ENCODE data around the gene PHTF2.

The PHTF2 gene

GRCh38 chr7:77954773-77955555 is 156.4 kb downstream of the PHTF2 start:
- ChIA-PET CTCF (interaction anchor here (0.6 to 0.9 kb wide), 2 partner anchors 16 to 22 kb away, joined by 3 to 4 read pairs; no protein-coding TSS in a partner anchor), POLR2A (interaction anchor here (0.7 kb wide), 1 partner anchor 305 kb away, joined by 3 read pairs; no protein-coding TSS in a partner anchor)
- no peaks in the 10 kb centered on the region for H3K9me3 ChIP-seq (ENCODE audit: control insufficient read depth, insufficient read depth, low read depth, low read length)
- no peak overlapping the region for H3K4me3 ChIP-seq (ENCODE audit: low read depth, low read length)
- TF ChIP-seq, protein P1, sequence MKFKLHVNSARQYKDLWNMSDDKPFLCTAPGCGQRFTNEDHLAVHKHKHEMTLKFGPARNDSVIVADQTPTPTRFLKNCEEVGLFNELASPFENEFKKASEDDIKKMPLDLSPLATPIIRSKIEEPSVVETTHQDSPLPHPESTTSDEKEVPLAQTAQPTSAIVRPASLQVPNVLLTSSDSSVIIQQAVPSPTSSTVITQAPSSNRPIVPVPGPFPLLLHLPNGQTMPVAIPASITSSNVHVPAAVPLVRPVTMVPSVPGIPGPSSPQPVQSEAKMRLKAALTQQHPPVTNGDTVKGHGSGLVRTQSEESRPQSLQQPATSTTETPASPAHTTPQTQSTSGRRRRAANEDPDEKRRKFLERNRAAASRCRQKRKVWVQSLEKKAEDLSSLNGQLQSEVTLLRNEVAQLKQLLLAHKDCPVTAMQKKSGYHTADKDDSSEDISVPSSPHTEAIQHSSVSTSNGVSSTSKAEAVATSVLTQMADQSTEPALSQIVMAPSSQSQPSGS (tag by site-specific recombination; IDR thresholded peaks at IDR 0.05; ENCODE audit: low read depth), result no peak
- TF ChIP-seq ZNF292 (tag by site-specific recombination; IDR thresholded peaks at IDR 0.05; ENCODE audit: borderline replicate concordance, low read depth) (no peak), ZNF585B (tag by site-specific recombination; IDR thresholded peaks at IDR 0.05) (no peak), ZNF624 (tag by site-specific recombination; IDR thresholded peaks at IDR 0.05) (no peak)
- peaks cover 0 to 3% of the 10 kb centered on the region in 2 experiments; a peak in 1 of 3 replicates for H3K36me3 ChIP-seq (ENCODE audit: control insufficient read depth in 2 of 2, insufficient read depth in 1 of 2, low read length in 2 of 2)
- H3K27ac ChIP-seq (ENCODE audit: extremely low read depth, low read depth, low read length), result no peak overlapping the region
- no peaks in the 10 kb centered on the region for H3K4me1 ChIP-seq (ENCODE audit: control insufficient read depth, insufficient read depth, low read length)

DNA sequence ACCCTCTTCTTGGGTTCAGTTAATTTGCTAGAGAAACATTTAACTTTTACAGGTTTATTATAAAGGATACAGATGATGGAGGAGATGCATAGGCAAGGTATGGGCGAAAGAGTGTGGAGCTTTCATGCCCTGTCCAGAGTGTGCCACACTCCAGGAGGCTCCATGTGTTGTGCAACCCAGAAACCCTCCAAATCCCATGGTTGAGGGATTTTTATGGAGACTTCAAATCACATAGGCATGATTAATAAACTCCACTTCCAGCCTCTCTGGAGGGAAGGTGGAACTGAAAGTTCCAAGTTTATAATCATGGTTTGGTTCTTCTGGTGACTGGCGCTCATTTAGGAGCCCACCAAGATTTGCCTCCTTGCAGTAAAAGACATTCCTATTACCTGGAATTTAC is 159.9 kb downstream of the PHTF2 start:
- no peaks in the 10 kb centered on the region for H3K4me1 ChIP-seq (ENCODE audit: control insufficient read depth, insufficient read depth, low read length)
- TF ChIP-seq, protein P2, sequence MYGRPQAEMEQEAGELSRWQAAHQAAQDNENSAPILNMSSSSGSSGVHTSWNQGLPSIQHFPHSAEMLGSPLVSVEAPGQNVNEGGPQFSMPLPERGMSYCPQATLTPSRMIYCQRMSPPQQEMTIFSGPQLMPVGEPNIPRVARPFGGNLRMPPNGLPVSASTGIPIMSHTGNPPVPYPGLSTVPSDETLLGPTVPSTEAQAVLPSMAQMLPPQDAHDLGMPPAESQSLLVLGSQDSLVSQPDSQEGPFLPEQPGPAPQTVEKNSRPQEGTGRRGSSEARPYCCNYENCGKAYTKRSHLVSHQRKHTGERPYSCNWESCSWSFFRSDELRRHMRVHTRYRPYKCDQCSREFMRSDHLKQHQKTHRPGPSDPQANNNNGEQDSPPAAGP (tag by site-specific recombination; IDR thresholded peaks at IDR 0.05), result no peak
- TF ChIP-seq PRDM1 (tag by site-specific recombination; IDR thresholded peaks at IDR 0.05) (no peak), ZNF600 (tag by site-specific recombination; IDR thresholded peaks at IDR 0.05) (no peak), ZNF239 (tag by site-specific recombination; IDR thresholded peaks at IDR 0.05) (no peak), ZNF211 (tag by site-specific recombination; IDR thresholded peaks at IDR 0.05; ENCODE audit: low read depth) (no peak), ZNF311 (tag by site-specific recombination; IDR thresholded peaks at IDR 0.05; ENCODE audit: borderline replicate concordance) (no peak), ZNF214 (tag by site-specific recombination; IDR thresholded peaks at IDR 0.05; ENCODE audit: borderline replicate concordance) (no peak), ZNF670 (tag by site-specific recombination; IDR thresholded peaks at IDR 0.05; ENCODE audit: low read depth) (no peak), ZNF174 (tag by site-specific recombination; IDR thresholded peaks at IDR 0.05) (no peak), ZNF221 (tag by site-specific recombination; IDR thresholded peaks at IDR 0.05; ENCODE audit: borderline replicate concordance) (no peak), KLF10 (tag by site-specific recombination; IDR thresholded peaks at IDR 0.05) (no peak), OVOL3 (tag by site-specific recombination; IDR thresholded peaks at IDR 0.05) (no peak)
- H3K27ac ChIP-seq (ENCODE audit: extremely low read depth, low read depth, low read length), result no peak overlapping the region
- peaks cover 0 to 3% of the 10 kb centered on the region in 2 experiments; a peak in 1 of 3 replicates for H3K36me3 ChIP-seq (ENCODE audit: control insufficient read depth in 2 of 2, insufficient read depth in 1 of 2, low read length in 2 of 2)
- H3K9me3 ChIP-seq (ENCODE audit: control insufficient read depth, insufficient read depth, low read depth, low read length), result no peaks in the 10 kb centered on the region
- H3K4me3 ChIP-seq (ENCODE audit: low read depth, low read length), result no peak overlapping the region
- ChIA-PET CTCF (interaction anchor here (1.2 kb wide), 1 partner anchor 63 kb away, joined by 4 read pairs; no protein-coding TSS in a partner anchor), POLR2A (no interaction called here)

- TF ChIP-seq ZNF423 (tag by site-specific recombination; IDR thresholded peaks at IDR 0.05) (no peak), ZNF677 (tag by site-specific recombination; IDR thresholded peaks at IDR 0.05) (no peak), ZNF555 (tag by site-specific recombination; conservative IDR thresholded peaks at IDR 0.05) (no peak)
- H3K9me3 ChIP-seq (ENCODE audit: control insufficient read depth, insufficient read depth, low read depth, low read length), result no peaks in the 10 kb centered on the region
- CTCF ChIA-PET, result no interaction called here
- POLR2A ChIA-PET, result no interaction called here
- no peaks in the 10 kb centered on the region for H3K4me1 ChIP-seq (ENCODE audit: control insufficient read depth, insufficient read depth, low read length)
- H3K27ac ChIP-seq (ENCODE audit: extremely low read depth, low read depth, low read length), result no peak overlapping the region
- H3K36me3 ChIP-seq (ENCODE audit: control insufficient read depth in 2 of 2, insufficient read depth in 1 of 2, low read length in 2 of 2), result peaks cover 0 to 2% of the 10 kb centered on the region in 2 experiments; a peak in 1 of 3 replicates
- no peak overlapping the region for H3K4me3 ChIP-seq (ENCODE audit: low read depth, low read length)
These were observed 160.5 kb downstream of the PHTF2 start for GRCh38 chr7:77959080-77959479.
